ENCODE measurements around the gene CRYZ. TPM values are rescaled to one million over a fixed set of nuclear protein-coding genes. Genes with fewer than 3 reads are reported as not detected.

Gene CRYZ
- polyA plus RNA-seq, 1 experiment: 108 TPM

DNA sequence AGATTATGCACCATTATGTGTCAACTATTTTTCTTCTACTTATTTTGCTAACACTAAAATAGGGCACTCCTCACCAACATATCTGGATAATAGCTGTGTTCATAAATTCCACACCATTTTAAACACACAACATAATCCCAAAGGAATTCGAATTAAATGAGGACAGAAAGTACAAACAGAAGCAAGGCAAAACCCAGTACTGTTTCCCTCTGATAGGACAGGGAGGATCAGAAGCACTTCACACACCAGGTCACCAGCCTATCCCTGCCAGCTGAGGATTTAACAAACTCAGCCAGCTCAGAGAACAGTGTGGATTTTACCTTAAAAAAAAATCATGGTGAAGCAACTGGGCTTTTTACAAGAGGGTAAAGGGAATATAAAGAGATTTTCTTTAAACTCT lies 20.0 kb downstream of the CRYZ start:
- H3K27me3 ChIP-seq (ENCODE audit: control insufficient read depth, insufficient read depth, low read length): no peaks in the 10 kb centered on the region
- H3K4me3 ChIP-seq (ENCODE audit: low read depth, low read length): no peak overlapping the region
- TF ChIP-seq, protein P1, sequence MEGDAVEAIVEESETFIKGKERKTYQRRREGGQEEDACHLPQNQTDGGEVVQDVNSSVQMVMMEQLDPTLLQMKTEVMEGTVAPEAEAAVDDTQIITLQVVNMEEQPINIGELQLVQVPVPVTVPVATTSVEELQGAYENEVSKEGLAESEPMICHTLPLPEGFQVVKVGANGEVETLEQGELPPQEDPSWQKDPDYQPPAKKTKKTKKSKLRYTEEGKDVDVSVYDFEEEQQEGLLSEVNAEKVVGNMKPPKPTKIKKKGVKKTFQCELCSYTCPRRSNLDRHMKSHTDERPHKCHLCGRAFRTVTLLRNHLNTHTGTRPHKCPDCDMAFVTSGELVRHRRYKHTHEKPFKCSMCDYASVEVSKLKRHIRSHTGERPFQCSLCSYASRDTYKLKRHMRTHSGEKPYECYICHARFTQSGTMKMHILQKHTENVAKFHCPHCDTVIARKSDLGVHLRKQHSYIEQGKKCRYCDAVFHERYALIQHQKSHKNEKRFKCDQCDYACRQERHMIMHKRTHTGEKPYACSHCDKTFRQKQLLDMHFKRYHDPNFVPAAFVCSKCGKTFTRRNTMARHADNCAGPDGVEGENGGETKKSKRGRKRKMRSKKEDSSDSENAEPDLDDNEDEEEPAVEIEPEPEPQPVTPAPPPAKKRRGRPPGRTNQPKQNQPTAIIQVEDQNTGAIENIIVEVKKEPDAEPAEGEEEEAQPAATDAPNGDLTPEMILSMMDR (IDR thresholded peaks at IDR 0.05; ENCODE audit: low read depth, low read length): no peak
- DNase-seq (ENCODE audit: low read depth, low spot score): no peak
- POLR2A ChIA-PET: no interaction called here
- H3K9me3 ChIP-seq (ENCODE audit: control insufficient read depth, insufficient read depth, low read length): no peaks in the 10 kb centered on the region
- CTCF ChIA-PET: interaction anchor here (0.9 to 5.8 kb wide), 3 partner anchors 11 to 22 kb away, joined by 4 to 45 read pairs (median 38); partner anchors contain the start of genes CRYZ and TYW3
- H3K27ac ChIP-seq (ENCODE audit: low read depth, low read length): no peak overlapping the region

DNA sequence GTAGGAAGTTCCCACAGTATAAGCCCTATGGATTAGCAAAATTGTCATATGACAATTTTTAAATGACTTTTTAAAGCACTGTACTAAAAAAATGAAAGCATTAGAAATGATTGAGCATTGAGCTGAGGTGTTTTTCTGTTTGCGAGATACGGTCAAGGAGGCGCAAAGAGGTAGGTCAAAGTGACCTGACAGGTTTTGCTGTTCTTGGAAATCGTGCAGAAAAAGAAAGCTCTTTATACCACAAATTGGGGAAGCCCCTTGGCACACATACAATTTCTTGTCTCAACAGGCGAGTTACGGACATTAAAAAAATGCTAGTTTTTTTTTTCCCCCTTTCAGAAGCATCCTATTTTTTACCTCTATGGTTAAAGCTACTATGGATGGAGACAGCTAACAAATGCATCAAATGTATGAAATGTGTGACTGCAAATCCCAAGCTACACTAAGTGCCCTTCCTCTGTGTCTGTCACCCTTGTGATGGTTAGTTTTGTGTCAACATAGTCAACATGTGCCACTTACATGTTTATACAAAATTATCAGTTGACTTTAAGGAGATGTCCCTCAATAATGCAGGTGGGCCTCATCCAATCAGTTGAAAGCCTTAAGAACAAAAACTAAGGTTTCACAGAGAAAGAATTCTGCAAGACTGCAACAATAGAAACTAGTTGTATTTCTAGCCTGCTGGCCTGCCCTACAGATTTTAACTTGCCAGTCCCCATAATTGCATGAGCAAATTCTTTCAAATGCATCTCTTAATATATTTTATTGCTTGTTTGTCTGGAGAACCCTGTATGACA lies 29.3 kb downstream of the CRYZ start:
- ChIA-PET POLR2A (no interaction called here), CTCF (interaction anchor here (0.7 to 4.4 kb wide), 3 partner anchors 11 to 30 kb away, joined by 3 to 27 read pairs (median 5); no protein-coding TSS in a partner anchor)
- TF ChIP-seq, protein P1 (IDR thresholded peaks at IDR 0.05; ENCODE audit: low read depth, low read length): no peak
- no peak for DNase-seq (ENCODE audit: low read depth, low spot score)
- Histone ChIP-seq H3K9me3 (ENCODE audit: control insufficient read depth, insufficient read depth, low read length) (no peaks in the 10 kb centered on the region), H3K27ac (ENCODE audit: low read depth, low read length) (no peak overlapping the region), H3K27me3 (ENCODE audit: control insufficient read depth, insufficient read depth, low read length) (no peaks in the 10 kb centered on the region), H3K4me3 (ENCODE audit: low read depth, low read length) (no peak overlapping the region)

DNA sequence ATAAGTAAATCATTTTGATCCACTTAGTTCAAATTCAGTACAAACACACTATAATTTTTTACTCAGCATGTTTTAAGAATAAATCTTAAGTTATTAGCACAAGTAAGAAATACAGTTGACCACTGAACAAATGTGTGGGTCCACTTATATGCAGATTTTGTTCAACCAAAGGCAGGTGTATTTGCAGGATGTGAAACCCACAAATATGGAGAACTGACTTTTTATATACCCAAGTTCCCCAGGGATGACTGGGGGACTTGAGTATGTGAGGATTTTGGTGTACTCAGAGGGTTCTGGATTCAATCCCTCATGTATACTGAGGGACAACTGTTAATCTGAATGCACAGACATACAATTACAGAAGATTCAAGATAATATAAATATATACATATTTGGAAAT lies 33.5 kb downstream of the CRYZ start:
- no peak for DNase-seq (ENCODE audit: low read depth, low spot score)

GRCh38 chr1:74697832-74698231 lies 35.0 kb downstream of the CRYZ start:
- H3K27ac ChIP-seq (ENCODE audit: low read depth, low read length): no peak overlapping the region
- POLR2A ChIA-PET: no interaction called here
- H3K9me3 ChIP-seq (ENCODE audit: control insufficient read depth, insufficient read depth, low read length): no peaks in the 10 kb centered on the region
- no peak overlapping the region for H3K4me3 ChIP-seq (ENCODE audit: low read depth, low read length)
- H3K27me3 ChIP-seq (ENCODE audit: control insufficient read depth, insufficient read depth, low read length): no peaks in the 10 kb centered on the region
- TF ChIP-seq, protein P1 (IDR thresholded peaks at IDR 0.05; ENCODE audit: low read depth, low read length): no peak
- CTCF ChIA-PET: no interaction called here
- no peak for DNase-seq (ENCODE audit: low read depth, low spot score)

More for the DNA sequence above, 33.5 kb downstream of the CRYZ start:
- ChIA-PET POLR2A (no interaction called here), CTCF (interaction anchor here (1.0 to 1.3 kb wide), 2 partner anchors 9 to 10 kb away, joined by 4 to 7 read pairs; no protein-coding TSS in a partner anchor)
- TF ChIP-seq, protein P1 (IDR thresholded peaks at IDR 0.05; ENCODE audit: low read depth, low read length): no peak
- no peaks in the 10 kb centered on the region for H3K27me3 ChIP-seq (ENCODE audit: control insufficient read depth, insufficient read depth, low read length)
- H3K27ac ChIP-seq (ENCODE audit: low read depth, low read length): no peak overlapping the region
- H3K9me3 ChIP-seq (ENCODE audit: control insufficient read depth, insufficient read depth, low read length): no peaks in the 10 kb centered on the region
- H3K4me3 ChIP-seq (ENCODE audit: low read depth, low read length): no peak overlapping the region

DNA sequence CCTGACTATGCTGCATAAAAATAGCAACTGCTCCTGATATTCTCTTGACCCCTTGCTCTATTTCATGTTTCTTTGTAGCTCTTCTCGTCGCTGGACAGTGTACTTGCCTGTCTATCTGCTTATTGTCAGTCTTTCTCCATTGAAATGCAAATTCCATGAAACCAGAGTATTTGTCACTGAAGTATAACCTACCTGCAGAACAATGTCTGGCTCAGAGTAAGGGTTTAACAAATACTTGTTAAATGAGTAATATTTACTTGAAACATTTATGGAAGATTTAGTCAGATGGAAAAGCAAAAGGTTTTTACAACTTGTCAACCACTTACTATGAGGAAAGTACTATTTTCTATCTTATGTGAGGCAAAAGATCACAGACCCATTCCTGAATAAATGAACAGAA lies 39.4 kb downstream of the CRYZ start:
- CTCF ChIA-PET: no interaction called here
- Histone ChIP-seq H3K27ac (ENCODE audit: low read depth, low read length) (no peak overlapping the region), H3K9me3 (ENCODE audit: control insufficient read depth, insufficient read depth, low read length) (no peaks in the 10 kb centered on the region), H3K4me3 (ENCODE audit: low read depth, low read length) (no peak overlapping the region), H3K27me3 (ENCODE audit: control insufficient read depth, insufficient read depth, low read length) (no peaks in the 10 kb centered on the region)
- no peak for DNase-seq (ENCODE audit: low read depth, low spot score)
- TF ChIP-seq, protein P1 (IDR thresholded peaks at IDR 0.05; ENCODE audit: low read depth, low read length): no peak
- POLR2A ChIA-PET: no interaction called here

All from AG04450 (cell line).